Esophagus squamous epithelium (tissue), 5 donors: ENCODE measurements around the gene EPHA3. TPM values are rescaled to one million over a fixed set of nuclear protein-coding genes. Genes with fewer than 3 reads are reported as not detected.

ENCODE experiments used
- DNase-seq: peaks from one replicate; lab custom pipeline; 2025; lab: John Stamatoyannopoulos, UW
- H3K27ac ChIP-seq, 4 donors: fragments of 200-600 bp; sonication (generic); one replicate each; pipeline ENCODE4 v1.5.1; 2016 to 2019; ENCODE audit warnings: mild to moderate bottlenecking in 1 of 4
- H3K27me3 ChIP-seq, 4 donors: fragments of 200-600 bp; sonication (generic); 1 replicate in 3 of 4; 2 replicates in 1 of 4; pipeline versions ENCODE4 v1.5.1 to v1.6.0; 2017 to 2021; ENCODE audit warnings: antibody characterized with exemption in 1 of 4
- H3K36me3 ChIP-seq, 3 donors: fragments of 200-600 bp; sonication (generic); one replicate each; pipeline ENCODE4 v1.5.1; 2016 to 2019
- H3K4me1 ChIP-seq, 3 donors: fragments of 200-600 bp; sonication (generic); one replicate each; pipeline ENCODE4 v1.5.1; 2017 to 2019
- H3K4me3 ChIP-seq, 4 donors: fragments of 200-600 bp; sonication (generic); 1 replicate in 3 of 4; 2 replicates in 1 of 4; pipeline ENCODE4 v1.5.1; 2016 to 2019; ENCODE audit warnings: mild to moderate bottlenecking in 2 of 4, moderate library complexity in 1 of 4
- H3K9me3 ChIP-seq, 3 donors: fragments of 200-600 bp; sonication (generic); one replicate each; pipeline ENCODE4 v1.5.1; 2016 to 2019
- CTCF ChIP-seq, 6 experiments: fragments of 450-650 bp in 4 of 6; fragments of 200-600 bp in 2 of 6; sonication (generic) in 2 of 6; IDR thresholded peaks; one replicate each; pipeline ENCODE4 v1.5.1; 2016 to 2019; ENCODE audit warnings: antibody characterized with exemption in 6 of 6, mild to moderate bottlenecking in 4 of 6, moderate library complexity in 4 of 6
- POLR2A ChIP-seq, 4 donors: fragments of 450-650 bp; IDR thresholded peaks; one replicate each; pipeline ENCODE4 v1.6.1; 2017; ENCODE audit warnings: antibody characterized with exemption in 4 of 4, mild to moderate bottlenecking in 4 of 4, moderate library complexity in 3 of 4
- WGBS, 2 donors: methylation state at CpG; one replicate each; pipeline ENCODE4 v1.1.5; 2018; 5-methylcytosine and 5-hydroxymethylcytosine counted together
- intact Hi-C: fragments of 100-400 bp; cut with DNase I; formaldehyde crosslinking; loops from one replicate; pipeline ENCODE4 v1.15.0; 2022
- total RNA-seq, 4 donors: library from RNA; depleted of rRNA; stranded (reverse); fragments of >200 nt; gene quantifications; one replicate each; pipeline ENCODE4 v1.1.0, GENCODE V29; 2016
- donor health status: DM: yes; HTN: yes; CAD: no.

EPHA3 gene
- total RNA-seq, 4 donors from 2014 or later, result 0.38 to 3.6 (median 1.4) TPM

GRCh38 chr3:89441141-89441540, 333.7 kb downstream of the EPHA3 start:
- no peak for DNase-seq
- H3K4me3 ChIP-seq, result no peak overlapping the region
- intact Hi-C loops, result no loop called here

DNA sequence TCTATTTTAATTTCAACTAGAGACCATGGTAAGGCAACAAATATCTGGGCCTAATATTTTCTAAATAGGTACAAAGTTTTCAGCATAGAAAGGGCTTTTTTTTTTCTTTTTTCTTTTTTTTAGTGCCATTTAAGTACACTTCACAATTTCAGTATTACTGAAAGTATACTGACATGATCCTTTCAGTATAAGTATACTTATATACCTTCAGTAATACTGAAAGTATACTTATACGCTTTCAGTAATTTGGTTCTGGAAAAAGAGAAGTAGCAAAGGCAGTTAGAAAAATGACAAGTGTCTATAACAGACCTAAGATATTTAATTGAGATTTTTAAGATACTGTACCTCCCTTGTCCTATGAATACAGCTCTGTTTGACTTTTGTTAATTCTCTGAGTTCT, 339.2 kb downstream of the EPHA3 start:
- DNase-seq, result no peak
- 90% methylated on average over 1 of the region's 1 CpG for WGBS, 2 donors
- TF ChIP-seq CTCF (IDR thresholded peaks at IDR 0.05), result no peak
- TF ChIP-seq POLR2A (IDR thresholded peaks at IDR 0.05), result no peak

More at GRCh38 chr3:89441141-89441540, 333.7 kb downstream of the EPHA3 start:
- Histone ChIP-seq H3K4me1 (no peaks in the 10 kb centered on the region), H3K36me3 (no peaks in the 10 kb centered on the region), H3K9me3 (no peaks in the 10 kb centered on the region), H3K27me3 (no peaks in the 10 kb centered on the region), H3K27ac (no peak overlapping the region)
- TF ChIP-seq POLR2A (IDR thresholded peaks at IDR 0.05) (no peak), CTCF (IDR thresholded peaks at IDR 0.05) (no peak)

DNA sequence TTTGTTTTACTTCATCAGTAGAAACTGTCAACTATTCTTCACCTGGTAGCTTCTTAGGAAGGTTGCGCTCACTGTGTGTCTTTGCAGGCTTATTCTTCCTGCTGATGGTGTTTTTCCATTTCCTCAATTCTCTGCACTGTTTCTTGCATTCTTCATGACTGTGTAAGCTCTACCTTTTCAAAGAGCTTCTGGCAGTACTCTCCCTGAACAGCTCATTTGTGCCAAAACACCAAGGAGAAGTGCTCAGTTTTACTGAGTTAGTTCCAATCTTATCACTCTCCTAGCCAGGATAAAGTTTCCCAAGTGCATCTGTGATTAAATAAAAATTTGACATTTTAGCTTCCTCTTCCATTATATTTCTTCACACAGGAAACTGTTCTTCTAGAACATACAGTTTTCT, 339.8 kb downstream of the EPHA3 start:
- no peak for TF ChIP-seq POLR2A (IDR thresholded peaks at IDR 0.05)
- no peak for TF ChIP-seq CTCF (IDR thresholded peaks at IDR 0.05)
- intact Hi-C loops, result no loop called here
- DNase-seq, result no peak
- Histone ChIP-seq H3K36me3 (no peaks in the 10 kb centered on the region), H3K4me3 (no peak overlapping the region), H3K27me3 (no peaks in the 10 kb centered on the region), H3K27ac (no peak overlapping the region), H3K4me1 (no peaks in the 10 kb centered on the region), H3K9me3 (no peaks in the 10 kb centered on the region)
- 86 to 88% methylated on average over 1 of the region's 1 CpG for WGBS, 2 donors

More for the DNA sequence above, 339.2 kb downstream of the EPHA3 start:
- H3K27me3 ChIP-seq, result no peaks in the 10 kb centered on the region
- H3K4me3 ChIP-seq, result no peak overlapping the region
- no peaks in the 10 kb centered on the region for H3K36me3 ChIP-seq
- no peaks in the 10 kb centered on the region for H3K4me1 ChIP-seq
- intact Hi-C loops, result no loop called here
- no peak overlapping the region for H3K27ac ChIP-seq
- H3K9me3 ChIP-seq, result no peaks in the 10 kb centered on the region

DNA sequence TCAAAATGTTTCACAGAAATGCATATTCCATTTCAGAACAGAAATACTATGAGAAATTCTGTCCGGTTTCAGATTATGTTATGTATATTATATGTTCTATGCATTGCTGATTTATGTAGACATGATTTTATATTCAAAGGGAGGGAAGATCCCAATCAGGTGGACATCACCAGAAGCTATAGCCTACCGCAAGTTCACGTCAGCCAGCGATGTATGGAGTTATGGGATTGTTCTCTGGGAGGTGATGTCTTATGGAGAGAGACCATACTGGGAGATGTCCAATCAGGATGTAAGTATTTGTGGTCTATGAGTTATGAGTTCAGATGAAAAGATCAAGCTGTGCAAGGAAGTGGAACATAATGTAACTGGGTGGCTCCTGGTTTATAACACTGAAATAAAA, 341.7 kb downstream of the EPHA3 start:
- Histone ChIP-seq H3K27me3 (no peaks in the 10 kb centered on the region), H3K27ac (no peak overlapping the region), H3K4me1 (no peaks in the 10 kb centered on the region), H3K9me3 (no peaks in the 10 kb centered on the region), H3K4me3 (no peak overlapping the region), H3K36me3 (no peaks in the 10 kb centered on the region)
- intact Hi-C loops, result no loop called here
- WGBS, 2 donors, result 86 to 92% methylated on average over 4 of the region's 4 CpGs
- TF ChIP-seq CTCF (IDR thresholded peaks at IDR 0.05), result no peak
- TF ChIP-seq POLR2A (IDR thresholded peaks at IDR 0.05), result no peak
- no peak for DNase-seq

DNA sequence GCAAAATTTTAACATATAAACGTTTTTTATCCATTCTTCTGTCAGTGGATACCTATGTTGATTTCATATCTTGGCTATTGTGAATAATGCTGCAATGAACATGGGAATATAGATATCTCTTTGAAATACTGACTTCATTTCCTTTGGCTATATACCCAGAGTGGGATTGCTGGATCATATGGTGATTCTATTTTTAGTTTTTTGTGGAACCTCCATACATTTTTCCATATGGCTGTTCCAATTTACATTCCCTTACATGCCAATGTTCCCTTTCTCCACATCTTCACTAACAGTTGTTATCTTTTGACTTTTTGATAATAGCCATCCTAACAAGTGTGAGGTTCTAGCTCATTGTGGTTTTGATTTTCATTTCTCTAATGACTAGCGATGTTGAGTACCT, 344.6 kb downstream of the EPHA3 start:
- H3K27me3 ChIP-seq, result no peaks in the 10 kb centered on the region
- H3K27ac ChIP-seq, result no peak overlapping the region
- no peak overlapping the region for H3K4me3 ChIP-seq
- DNase-seq, result no peak
- WGBS, 2 donors, result 50 to 58% methylated on average over 2 of the region's 2 CpGs
- H3K4me1 ChIP-seq, result no peaks in the 10 kb centered on the region
- no peak for TF ChIP-seq POLR2A (IDR thresholded peaks at IDR 0.05)
- TF ChIP-seq CTCF (IDR thresholded peaks at IDR 0.05), result no peak
- H3K36me3 ChIP-seq, result no peaks in the 10 kb centered on the region
- H3K9me3 ChIP-seq, result no peaks in the 10 kb centered on the region
- intact Hi-C loops, result no loop called here
